UCSD-AML1 (cell line): ENCODE data around the gene NEFH.
"Not testable (repeated sequence)": the region's sequence is repeated elsewhere in the genome, so short reads cannot be mapped to it uniquely, and the experiment has no call there.

Source experiments
- DNase-seq: peaks from one replicate; lab custom pipeline; 2025; ENCODE audit not compliant: unreplicated experiment; lab: John Stamatoyannopoulos, UW

The NEFH gene, protein sequence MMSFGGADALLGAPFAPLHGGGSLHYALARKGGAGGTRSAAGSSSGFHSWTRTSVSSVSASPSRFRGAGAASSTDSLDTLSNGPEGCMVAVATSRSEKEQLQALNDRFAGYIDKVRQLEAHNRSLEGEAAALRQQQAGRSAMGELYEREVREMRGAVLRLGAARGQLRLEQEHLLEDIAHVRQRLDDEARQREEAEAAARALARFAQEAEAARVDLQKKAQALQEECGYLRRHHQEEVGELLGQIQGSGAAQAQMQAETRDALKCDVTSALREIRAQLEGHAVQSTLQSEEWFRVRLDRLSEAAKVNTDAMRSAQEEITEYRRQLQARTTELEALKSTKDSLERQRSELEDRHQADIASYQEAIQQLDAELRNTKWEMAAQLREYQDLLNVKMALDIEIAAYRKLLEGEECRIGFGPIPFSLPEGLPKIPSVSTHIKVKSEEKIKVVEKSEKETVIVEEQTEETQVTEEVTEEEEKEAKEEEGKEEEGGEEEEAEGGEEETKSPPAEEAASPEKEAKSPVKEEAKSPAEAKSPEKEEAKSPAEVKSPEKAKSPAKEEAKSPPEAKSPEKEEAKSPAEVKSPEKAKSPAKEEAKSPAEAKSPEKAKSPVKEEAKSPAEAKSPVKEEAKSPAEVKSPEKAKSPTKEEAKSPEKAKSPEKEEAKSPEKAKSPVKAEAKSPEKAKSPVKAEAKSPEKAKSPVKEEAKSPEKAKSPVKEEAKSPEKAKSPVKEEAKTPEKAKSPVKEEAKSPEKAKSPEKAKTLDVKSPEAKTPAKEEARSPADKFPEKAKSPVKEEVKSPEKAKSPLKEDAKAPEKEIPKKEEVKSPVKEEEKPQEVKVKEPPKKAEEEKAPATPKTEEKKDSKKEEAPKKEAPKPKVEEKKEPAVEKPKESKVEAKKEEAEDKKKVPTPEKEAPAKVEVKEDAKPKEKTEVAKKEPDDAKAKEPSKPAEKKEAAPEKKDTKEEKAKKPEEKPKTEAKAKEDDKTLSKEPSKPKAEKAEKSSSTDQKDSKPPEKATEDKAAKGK

DNA sequence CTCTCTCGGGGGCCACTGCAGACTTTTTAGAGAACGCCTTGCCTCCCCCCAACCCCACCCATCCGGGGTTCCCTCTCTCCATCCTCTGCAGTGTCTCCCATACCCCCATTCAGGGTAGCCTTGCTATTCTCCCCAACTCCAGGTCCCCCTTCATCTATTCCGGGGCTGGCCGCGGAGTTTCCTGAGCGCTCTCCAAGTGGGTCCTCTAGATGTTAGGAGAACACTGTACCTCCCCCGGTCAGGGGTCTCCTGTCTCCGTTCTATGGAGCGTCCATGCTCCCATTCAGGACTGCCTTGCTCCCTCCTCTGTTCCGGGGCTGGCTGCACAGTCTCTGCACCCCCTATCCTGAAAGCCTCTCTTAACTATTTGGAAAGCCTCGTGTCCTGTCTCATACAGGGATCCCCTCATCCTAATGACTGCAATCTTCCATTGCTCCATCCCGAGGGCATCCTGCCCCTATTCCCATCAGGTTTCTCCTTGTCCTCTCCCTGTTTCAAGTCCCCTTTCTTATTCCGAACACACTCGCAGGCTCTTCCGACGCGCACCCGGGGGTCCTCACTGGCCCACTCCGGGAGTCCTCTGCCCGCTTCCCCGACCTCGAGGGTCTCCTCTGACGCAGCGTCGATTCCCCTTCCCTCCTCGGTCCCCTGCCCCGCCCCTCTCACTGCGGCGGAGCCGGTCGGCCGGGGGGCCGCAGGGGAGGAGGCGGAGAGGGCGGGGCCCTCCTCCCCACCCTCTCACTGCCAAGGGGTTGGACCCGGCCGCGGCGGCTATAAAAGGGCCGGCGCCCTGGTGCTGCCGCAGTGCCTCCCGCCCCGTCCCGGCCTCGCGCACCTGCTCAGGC is at the start of gene NEFH:
Gene NEFH (plus strand): TSS at position 802 of the 845 bp plus-strand sequence. CDS start 45 bp downstream, outside the sequence.
- no peak for DNase-seq

DNA sequence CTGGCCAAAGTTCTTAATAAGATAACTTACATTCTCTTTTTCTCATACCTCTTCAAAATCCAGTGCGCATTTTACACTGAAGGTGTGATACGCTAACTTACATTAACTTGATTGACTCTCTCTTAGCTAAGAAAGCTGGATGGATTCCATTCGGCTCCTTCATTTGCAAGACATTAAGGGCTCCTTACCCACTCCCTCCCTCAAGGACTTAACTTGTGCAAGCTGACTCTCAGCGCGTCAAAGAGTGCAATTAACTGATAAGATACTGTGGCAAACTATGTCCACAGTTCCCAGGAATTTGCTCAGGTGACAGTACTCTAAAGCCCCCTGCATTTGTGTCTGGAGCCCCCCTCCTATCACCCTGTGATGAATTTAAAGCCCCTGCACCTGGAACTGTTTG is 48.0 kb upstream of the NEFH start:
- DNase-seq, result no peak

DNA sequence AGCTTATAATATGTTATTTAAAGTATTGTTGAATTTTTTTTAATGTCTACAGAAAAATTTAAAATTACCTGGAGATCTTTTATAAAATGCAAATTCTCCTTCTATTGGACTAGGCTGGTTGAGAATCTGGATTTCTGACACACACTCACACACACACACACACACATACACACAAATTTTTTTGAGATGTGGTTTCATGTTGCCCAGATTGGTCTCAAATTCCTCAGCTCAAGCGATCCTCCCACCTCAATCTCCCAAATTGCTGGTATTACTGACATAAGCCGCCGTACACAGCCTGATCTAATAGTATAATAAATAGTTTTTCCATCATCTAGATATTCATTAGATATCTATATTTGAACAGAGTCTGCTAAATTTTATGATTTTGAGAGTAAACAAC is 46.2 kb upstream of the NEFH start:
- DNase-seq, result no peak

DNA sequence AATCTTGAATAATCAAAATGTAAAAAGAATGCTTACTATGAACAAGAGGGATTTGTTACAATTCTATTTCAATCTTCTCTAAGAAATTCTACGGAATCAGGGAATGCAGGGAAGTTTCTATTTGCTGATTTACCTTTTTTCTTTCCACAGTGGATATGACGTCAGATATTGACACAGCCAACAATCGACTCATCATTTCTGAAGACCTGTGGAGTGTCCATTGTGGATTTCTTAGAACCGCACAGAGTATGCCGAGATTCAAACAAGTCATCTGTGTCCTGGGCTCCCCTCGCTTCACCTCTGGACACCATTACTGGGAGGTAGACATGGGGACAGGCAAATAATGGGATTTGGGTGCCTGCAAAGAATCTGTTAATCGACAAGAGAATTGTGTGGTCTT is 45.7 kb upstream of the NEFH start:
- no peak for DNase-seq

DNA sequence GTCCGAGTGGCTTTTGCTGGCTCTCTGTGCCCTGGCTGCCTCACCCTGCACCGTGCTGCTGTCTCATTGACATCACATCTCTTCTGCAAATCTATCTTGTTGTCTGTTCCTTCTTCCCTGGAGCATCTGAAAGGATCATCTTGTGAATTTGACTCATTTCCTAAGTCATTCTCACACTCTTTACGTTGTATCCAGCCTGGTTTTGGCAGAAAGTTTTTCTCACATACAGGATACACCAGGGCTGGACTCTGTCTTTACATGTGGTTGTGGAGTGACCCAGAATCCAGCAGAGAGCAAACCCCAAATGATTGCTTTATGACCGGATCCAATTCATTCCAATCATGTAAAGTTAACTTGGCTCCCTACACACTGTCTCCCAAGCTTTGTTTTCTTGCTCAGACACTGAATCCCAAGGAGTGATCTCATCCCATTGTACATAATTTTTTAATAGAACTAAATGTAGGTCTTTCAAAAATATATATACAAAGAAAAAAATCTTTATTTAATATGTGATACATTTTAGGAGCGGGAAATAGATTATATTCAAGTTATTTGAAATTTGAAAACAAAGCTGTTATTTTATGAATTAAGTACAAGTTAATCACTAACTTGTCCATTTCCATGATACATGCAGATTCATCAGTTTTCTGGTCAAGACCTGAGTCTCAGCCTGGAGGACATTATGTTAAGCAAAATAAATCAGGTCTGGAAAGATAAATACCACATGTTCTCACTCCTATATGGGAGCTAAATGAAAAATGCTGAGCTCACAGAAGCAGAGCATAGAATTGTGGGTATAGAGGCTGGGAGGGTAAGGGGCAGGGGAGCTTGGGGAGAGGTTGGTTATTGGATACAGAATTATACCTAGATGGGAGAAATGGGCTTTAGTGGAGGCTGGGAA is 44.5 kb upstream of the NEFH start:
- no peak for DNase-seq

DNA sequence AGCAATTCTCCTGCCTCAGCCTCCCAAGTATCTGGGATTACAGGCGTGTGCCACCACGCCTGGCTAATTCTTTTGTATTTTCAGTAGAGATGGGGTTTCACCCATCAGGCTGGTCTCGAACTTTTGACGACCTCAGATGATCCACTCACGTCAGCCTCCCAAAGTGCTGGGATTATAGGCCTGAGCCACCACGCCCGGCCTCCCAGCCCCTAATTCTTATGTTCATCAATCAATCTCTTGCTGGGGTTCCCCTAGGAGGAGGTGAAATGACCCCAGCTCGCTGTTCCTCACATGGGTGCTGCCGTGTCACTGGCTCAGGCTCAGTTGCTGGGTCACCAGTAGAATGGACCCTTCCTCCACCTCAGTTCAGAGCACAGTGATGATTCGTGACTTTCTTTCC is 41.7 kb upstream of the NEFH start, which contains the start of gene RFPL1:
Gene RFPL1 (plus strand): TSS at position 301 of the 400 bp plus-strand sequence.
- DNase-seq, result not testable (repeated sequence)

DNA sequence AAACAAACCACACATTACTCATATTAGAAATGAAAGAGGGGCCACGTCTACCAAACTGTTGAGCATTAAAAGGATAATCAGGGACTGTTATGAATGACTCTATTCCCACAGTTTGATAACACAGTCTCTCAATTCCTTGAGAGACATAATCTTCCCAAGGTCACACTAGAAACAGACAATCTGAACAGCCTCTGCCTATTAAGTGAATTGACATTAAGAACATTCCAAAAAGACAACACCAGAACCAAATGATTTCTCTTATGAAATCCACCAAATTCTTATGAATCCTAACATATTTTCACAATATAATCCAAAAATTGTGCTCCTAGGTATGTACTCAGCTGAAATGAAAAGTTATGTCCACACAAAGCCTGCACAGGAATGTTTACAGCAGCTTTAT is 37.0 kb upstream of the NEFH start:
- no peak for DNase-seq

DNA sequence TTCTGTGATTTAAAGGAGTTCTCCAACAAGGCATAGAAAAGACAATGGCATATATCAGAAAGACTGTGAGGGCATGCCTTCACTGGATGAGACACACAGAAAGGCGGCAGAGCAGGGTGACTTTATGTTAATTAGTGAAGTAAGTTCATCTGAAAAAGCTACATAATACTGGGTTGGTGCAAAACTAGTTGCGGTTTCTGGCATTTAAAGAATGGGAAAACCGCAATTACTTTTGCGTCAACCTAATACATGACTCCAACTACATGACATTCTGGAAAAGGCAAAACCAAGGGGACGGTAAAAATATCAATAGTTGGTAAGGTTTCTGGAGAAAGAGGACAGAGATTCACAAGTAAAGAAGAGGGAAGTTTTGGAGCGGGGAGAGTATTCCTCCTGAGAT is 36.6 kb upstream of the NEFH start:
- DNase-seq, result no peak

DNA sequence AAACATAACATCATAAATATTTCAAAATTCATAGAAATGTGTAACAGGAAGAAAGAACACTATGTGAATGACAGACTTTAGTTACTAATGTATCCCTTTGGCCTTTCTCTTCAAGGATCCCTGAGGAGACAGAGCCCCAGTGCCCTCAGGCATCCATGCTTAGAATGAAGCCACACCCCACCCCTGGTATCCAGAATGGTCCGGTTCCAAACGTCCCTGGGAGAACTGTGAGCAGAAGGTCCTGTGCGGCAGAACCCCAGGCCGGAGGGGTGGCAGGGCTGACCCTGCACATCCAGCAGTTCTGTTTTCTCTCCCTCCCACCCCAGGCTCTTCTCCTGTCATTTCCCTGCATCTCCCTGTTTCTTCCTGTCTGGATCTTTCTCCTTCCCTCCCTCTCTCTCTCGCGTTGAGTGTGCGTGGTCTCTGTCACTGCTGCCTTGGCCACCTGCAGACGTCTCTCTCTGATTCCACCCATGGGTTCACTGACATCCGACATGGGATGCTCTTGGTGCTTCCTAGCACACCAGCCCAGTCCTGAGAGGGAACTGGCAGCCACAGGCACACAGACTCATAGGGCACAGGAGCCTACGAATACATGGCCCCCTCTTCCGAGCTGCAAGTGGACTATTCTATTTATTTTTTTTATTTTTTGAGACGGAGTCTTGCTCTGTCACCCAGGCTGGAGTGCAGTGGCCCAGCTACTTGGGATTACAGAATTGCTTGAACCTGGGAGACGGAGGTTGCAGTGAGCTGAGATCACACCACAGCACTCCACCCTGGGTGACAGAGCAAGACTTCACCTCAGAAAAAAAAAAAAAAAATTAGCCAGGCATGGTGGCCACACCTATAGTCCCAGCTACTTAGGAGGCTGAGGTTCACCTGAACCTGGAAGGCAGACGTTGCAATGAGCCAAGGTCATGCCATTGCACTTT is 35.9 kb upstream of the NEFH start:
- DNase-seq, result no peak

DNA sequence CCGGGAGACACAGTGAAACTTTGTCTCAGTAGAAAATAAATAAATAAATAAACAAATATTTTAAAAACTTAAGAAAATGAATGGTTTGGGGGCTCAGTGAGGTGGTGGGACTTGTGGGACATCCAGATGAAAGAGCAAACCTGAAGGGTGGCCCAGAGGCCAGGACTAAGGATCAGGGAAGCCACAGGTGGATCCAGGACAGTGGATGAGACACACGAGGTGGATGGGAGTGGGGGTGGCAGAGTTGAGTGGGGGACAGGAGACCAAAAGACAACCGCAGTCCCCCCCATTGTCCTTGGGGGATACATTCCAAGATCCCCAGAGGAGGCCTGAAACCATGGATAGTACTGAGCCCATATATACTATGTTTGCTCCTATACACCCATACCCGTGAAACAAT is 34.5 kb upstream of the NEFH start:
- no peak for DNase-seq

DNA sequence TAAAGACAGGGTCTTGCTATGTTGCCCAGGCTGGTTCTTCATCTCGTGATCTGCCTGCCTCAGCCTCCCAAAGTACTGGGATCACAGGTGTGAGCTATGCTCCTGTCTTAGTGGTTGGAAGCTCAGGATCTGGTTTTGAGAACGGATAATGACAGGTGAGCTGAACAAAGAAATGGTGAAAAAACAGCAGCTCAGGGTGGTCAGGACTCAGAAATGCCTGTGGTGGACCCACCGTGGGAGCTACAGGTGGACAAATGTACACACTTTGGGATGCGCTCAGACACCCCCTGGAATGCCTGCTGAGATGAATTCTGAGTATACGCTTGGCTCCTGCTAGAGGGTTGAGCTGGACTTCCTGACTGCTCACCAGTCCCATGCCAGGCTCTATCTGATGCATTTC is 32.1 kb upstream of the NEFH start:
- DNase-seq, result no peak

DNA sequence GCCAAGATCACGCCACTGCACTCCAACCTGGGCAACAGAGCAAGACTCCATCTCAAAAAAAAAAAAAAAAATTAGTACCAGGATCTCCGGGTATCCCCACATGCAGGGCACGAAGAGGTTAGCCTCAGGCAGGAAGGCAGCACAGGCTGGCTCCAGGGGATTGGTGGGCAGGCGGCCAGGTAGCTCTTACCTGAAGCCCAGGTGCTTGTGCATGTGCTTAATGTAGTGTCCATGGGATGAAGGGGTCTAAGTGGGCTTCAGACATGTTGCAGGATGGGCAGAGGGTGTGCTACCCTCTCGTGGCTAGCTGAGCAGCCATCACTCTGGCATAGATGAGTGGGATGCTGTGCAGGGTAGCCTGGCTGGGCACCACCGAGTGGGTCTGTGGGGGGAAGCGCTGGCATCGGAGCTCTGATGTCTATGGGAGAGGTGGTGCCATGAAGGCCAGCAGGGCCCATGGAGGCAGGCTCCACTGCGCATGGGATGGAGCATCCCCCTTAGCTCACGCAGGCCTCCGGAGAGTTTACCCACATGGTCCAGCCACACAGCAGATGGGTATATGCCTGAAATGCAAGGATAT is 30.6 kb upstream of the NEFH start:
- DNase-seq, result no peak

DNA sequence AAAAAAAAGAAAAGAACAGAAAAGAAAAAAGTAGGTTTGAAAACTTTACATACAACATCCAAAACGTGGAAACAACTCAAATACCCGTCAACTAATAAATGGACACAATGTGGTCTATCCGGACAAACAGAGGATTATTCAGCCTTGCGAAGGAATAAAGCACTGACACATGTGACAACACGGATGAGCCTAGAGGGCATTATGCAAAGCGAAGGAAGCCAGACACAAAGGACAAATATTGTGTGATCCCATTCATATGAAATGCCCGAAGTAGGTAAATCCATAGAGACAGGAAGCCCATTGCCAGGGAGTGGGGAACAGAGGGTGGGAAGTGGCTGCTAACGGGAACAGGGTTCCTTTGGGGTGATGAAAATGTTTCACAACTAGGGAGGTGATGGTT is 29.8 kb upstream of the NEFH start:
- no peak for DNase-seq

DNA sequence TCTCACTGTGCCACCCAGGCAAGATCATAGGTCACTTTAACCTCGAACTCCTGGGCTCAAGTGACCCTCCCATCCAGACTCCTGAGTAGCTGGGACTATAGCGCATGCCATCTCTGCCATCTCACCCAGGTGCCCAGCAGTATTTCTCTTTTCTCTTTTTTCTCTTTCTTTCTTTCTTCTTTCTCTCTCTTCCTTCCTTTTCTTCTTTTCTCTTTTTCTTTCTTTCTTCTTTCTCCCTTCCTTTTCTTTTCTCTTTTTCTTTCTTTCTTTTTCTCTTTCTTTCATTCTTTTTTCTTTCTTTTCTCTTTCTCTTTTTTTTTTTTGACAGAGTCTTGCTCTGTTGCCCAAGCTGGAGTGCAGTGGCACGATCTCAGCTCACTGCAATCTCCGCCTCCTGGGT is 28.2 kb upstream of the NEFH start:
- DNase-seq, result no peak

DNA sequence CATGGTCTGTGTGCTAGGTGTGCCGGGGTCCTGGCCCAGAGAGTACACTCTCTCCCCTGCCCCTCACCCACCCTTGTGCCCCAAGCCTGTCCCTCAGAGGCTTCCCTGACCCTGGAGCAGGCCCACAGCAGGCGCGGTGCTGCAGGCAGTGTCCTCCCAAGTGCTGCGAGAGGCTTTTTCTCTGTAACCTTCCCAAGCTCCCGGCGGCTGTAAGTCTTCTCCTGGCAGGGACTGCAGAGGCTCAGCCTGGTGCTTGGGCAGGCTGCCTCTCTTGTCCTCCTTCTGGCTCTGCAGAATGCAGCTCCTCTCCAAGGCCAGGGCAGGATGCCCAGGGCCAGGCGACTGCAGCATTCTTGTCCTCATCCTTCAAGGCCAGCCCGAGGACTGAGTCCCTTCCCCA is 25.7 kb upstream of the NEFH start:
- DNase-seq, result no peak

DNA sequence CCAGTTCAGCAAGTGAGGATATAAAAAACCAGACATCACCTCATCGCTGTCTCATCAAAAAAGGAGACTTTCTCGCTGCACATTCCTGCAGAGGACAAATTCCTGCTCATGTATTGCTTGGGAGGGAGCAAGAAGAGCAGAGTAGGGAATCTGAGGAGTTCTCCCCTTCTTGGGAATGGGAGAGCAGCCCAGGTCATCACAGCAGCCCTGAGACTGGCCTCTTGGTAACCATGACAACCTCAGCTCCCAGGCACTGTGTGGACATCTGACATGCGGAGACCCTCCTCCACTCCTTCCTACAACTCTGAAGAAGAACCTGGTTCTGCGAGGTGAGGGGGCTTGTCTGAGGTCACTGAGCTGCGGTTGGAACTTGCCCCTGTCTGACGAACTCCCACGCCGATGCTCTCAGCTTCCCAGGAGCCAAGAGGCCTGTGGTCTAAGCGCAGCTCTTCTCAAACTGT is 23.8 kb upstream of the NEFH start:
- DNase-seq, result no peak

DNA sequence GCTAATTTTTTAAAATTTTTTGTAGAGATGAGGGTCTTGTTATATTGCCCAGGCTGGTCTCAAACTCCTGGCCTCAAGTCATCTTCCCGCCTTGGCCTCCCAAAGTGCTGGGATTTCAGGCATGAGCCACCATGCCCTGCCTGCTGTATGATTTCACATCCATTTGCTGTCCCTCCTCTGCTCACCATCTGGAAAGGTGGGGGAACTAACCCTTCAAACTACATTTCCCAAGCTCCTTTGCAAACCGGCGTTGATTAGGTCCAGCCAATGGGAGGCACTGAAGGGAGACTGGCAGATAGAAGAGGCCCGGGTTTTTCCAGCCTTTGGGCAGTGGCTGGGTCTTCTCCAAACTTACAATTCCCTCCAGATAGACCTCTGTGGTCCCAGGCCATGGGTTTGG is 22.3 kb upstream of the NEFH start:
- no peak for DNase-seq

DNA sequence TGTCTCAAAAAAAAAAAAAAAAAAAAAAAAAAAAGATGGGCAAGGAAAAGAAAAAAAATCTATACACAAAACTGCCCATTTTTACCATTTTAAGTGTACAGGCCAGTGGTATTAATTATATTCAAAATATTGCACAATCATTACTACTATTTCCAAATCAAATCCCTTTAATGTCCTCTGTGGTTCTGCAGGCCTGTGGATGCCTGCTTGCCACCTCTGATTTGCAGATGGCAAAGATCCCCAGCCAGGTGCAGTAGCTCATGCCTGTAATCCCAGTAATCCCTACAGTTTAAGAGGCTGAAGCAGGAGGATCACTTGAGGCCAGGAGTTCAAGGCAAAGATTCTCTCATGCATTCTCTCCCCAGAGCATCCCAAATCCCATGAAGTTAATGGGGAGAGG is 21.5 kb upstream of the NEFH start:
- no peak for DNase-seq
